ENCODE results near the gene JPH4. TPM values are rescaled to one million over a fixed set of nuclear protein-coding genes. Genes with fewer than 3 reads are reported as not detected.

The JPH4 gene
- total RNA-seq, 4 donors from 2014 or later = 0.30 to 0.60 (median 0.30) TPM; not detected in 1

GRCh38 chr14:23532658-23533057 lies 45.9 kb downstream of the JPH4 start:
- WGBS = 100% methylated on average over 7 of the region's 7 CpGs

DNA sequence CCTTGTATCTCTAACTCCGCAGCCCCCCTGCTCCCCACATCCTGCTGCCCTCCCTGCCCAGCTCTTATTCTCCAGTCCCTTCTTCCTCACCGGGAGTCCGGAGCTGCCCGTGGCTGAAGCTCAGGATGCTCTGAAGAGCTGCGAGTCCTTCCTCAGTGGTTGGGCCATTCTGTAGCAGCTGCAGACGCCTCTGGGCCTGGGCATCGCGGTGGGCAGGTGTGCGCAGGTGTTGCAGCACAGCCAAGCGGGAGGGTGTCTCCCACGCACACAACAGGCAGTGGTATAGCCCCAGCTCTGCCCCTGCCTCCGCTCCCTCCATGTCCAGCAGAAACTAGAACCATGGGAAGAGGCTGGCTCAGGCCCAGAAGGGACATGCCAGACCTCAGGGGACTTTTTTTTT lies 47.2 kb downstream of the JPH4 start:
- 96% methylated on average over 7 of the region's 12 CpGs for whole genome bisulfite sequencing
- no peaks in the 10 kb centered on the region for H3K9me3 ChIP-seq
- DNase-seq (ENCODE audit: low spot score in 2 of 2) = no peak
- H3K4me1 ChIP-seq = no peaks in the 10 kb centered on the region
- H3K4me3 ChIP-seq = no peak overlapping the region
- H3K27me3 ChIP-seq = no peaks in the 10 kb centered on the region
- no peaks in the 10 kb centered on the region for H3K36me3 ChIP-seq
- TF ChIP-seq EP300 (IDR thresholded peaks at IDR 0.05) (no peak), POLR2AphosphoS5 (IDR thresholded peaks at IDR 0.05) (no peak), POLR2A (IDR thresholded peaks at IDR 0.05) (no peak)
- TF ChIP-seq, protein P1, sequence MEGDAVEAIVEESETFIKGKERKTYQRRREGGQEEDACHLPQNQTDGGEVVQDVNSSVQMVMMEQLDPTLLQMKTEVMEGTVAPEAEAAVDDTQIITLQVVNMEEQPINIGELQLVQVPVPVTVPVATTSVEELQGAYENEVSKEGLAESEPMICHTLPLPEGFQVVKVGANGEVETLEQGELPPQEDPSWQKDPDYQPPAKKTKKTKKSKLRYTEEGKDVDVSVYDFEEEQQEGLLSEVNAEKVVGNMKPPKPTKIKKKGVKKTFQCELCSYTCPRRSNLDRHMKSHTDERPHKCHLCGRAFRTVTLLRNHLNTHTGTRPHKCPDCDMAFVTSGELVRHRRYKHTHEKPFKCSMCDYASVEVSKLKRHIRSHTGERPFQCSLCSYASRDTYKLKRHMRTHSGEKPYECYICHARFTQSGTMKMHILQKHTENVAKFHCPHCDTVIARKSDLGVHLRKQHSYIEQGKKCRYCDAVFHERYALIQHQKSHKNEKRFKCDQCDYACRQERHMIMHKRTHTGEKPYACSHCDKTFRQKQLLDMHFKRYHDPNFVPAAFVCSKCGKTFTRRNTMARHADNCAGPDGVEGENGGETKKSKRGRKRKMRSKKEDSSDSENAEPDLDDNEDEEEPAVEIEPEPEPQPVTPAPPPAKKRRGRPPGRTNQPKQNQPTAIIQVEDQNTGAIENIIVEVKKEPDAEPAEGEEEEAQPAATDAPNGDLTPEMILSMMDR (IDR thresholded peaks at IDR 0.05) = no peak
- no peak overlapping the region for H3K27ac ChIP-seq

More at GRCh38 chr14:23532658-23533057, 45.9 kb downstream of the JPH4 start:
- H3K9me3 ChIP-seq = no peaks in the 10 kb centered on the region
- no peak overlapping the region for H3K27ac ChIP-seq
- H3K4me1 ChIP-seq = no peaks in the 10 kb centered on the region
- DNase-seq (ENCODE audit: low spot score in 2 of 2) = no peak
- no peak overlapping the region for H3K4me3 ChIP-seq
- no peaks in the 10 kb centered on the region for H3K36me3 ChIP-seq
- H3K27me3 ChIP-seq = no peaks in the 10 kb centered on the region
- TF ChIP-seq, protein P1 (IDR thresholded peaks at IDR 0.05) = no peak

- TF ChIP-seq, protein P1 (IDR thresholded peaks at IDR 0.05) = no peak
- TF ChIP-seq POLR2AphosphoS5 (IDR thresholded peaks at IDR 0.05) (no peak), EP300 (IDR thresholded peaks at IDR 0.05) (no peak), POLR2A (IDR thresholded peaks at IDR 0.05) (no peak)
- H3K4me1 ChIP-seq = no peaks in the 10 kb centered on the region
- DNase-seq (ENCODE audit: low spot score in 2 of 2) = no peak
- H3K36me3 ChIP-seq = peaks cover 5% of the 10 kb centered on the region
- H3K27me3 ChIP-seq = no peaks in the 10 kb centered on the region
- WGBS = 79% methylated on average over 9 of the region's 10 CpGs
- H3K9me3 ChIP-seq = no peaks in the 10 kb centered on the region
- no peak overlapping the region for H3K27ac ChIP-seq
- no peak overlapping the region for H3K4me3 ChIP-seq
Observed at GRCh38 chr14:23530375-23531055, 48.1 kb downstream of the JPH4 start.

DNA sequence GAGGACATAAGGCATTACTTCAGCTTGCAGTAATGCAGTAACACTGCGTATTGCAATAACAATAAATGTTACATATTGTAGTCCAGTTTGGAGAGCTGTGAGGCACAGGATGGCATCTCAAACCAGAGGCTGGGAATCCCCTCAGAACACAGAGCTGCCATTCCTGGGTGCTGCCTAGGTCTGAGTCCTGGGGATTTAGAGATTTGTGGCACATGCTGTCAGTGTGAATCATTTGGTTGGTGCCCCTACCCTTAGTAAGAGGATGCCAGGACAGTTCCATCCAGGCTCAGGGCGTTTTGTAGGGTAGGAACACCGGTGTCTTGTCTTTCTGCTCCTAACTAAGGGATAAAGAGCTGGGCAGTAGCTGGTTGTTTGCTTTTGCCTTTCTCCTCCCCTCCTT lies 49.6 kb downstream of the JPH4 start:
- TF ChIP-seq POLR2A (IDR thresholded peaks at IDR 0.05) (no peak), POLR2AphosphoS5 (IDR thresholded peaks at IDR 0.05) (no peak), EP300 (IDR thresholded peaks at IDR 0.05) (no peak)
- TF ChIP-seq, protein P1 (IDR thresholded peaks at IDR 0.05) = no peak
- 85% methylated on average over 3 of the region's 3 CpGs for WGBS
- no peaks in the 10 kb centered on the region for H3K27me3 ChIP-seq
- H3K27ac ChIP-seq = no peak overlapping the region
- peaks cover 5% of the 10 kb centered on the region for H3K36me3 ChIP-seq
- DNase-seq (ENCODE audit: low spot score in 2 of 2) = no peak
- H3K4me1 ChIP-seq = no peaks in the 10 kb centered on the region
- H3K9me3 ChIP-seq = no peaks in the 10 kb centered on the region
- no peak overlapping the region for H3K4me3 ChIP-seq

DNA sequence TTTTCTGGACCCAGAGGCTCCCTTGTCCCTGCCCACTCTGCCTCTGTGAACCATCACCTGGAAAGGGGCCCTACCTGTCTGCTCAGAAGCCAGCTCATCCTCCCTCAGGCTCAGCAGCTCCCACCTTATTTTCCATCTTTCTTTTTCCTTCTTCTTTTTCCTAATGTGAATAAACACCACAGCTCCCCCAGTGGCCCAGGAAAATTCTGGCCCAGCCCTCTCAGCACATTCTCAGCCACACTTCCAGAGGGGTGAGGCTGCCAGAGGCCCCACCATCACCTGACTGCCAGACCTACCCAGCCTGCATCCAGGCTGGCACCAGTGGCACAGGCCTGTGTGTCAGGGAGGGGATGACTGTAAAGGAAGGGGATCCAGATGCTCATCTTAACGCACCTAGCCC lies 50.0 kb downstream of the JPH4 start:
- no peak for TF ChIP-seq EP300 (IDR thresholded peaks at IDR 0.05)
- TF ChIP-seq, protein P1 (IDR thresholded peaks at IDR 0.05) = no peak
- no peak for TF ChIP-seq POLR2AphosphoS5 (IDR thresholded peaks at IDR 0.05)
- TF ChIP-seq POLR2A (IDR thresholded peaks at IDR 0.05) = no peak
- H3K27me3 ChIP-seq = no peaks in the 10 kb centered on the region
- H3K4me1 ChIP-seq = no peaks in the 10 kb centered on the region
- no peak overlapping the region for H3K4me3 ChIP-seq
- WGBS = 79% methylated on average over 1 of the region's 1 CpG
- H3K27ac ChIP-seq = no peak overlapping the region
- DNase-seq (ENCODE audit: low spot score in 2 of 2) = no peak
- H3K9me3 ChIP-seq = no peaks in the 10 kb centered on the region
- peaks cover 5% of the 10 kb centered on the region for H3K36me3 ChIP-seq
